ENCODE results near the gene MIDN.
"Not testable (repeated sequence)": the region's sequence is repeated elsewhere in the genome, so short reads cannot be mapped to it uniquely, and the experiment has no call there.

The MIDN gene

DNA sequence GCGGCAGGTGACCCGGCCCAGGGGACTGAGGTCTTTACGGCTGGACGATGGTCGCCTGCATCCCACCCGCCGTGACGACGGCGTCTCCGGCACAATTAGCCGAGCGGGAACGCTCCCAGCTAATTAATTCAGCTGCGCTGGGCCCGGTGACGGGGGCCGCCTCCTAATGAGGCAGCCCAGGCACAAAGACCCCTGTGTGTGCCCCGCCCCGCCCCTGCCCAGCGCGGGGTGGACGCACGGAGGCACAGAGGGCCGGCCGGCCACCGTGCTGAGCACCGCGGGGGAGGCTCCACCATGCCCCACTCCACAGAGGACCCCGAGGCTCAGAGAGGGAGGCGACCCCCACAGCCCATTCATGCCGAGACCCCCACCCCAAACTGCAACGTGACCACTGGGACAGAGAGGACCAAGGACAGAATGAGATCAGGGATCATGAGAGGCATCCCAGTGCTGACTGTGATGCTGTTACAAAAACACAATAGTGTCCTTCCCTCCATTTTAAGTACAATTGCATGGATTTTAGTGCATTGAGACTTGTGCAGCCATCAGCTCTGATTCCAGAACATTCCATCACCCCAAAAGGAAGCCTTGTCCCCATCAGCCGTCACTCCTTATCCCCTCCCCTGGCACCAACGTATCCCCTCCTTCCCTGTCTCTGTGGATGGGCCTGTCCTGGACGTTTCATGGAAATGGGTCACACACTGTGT, 54.3 kb downstream of the MIDN start:
- no CpG with 5 or more reads among the region's 36 CpGs for WGBS (ENCODE audit: extremely low coverage, insufficient coverage, insufficient read length)
- Histone ChIP-seq H3K36me3 (ENCODE audit: control insufficient read depth in 1 of 2, insufficient read depth in 2 of 2, low read length in 2 of 2) (peaks cover 0 to 2% of the 10 kb centered on the region in 2 experiments), H4K8ac (ENCODE audit: low read depth, low read length) (no peak overlapping the region), H2BK5ac (ENCODE audit: low read depth, low read length, poor library complexity) (no peak overlapping the region), H3K9ac (ENCODE audit: low read length) (no peak overlapping the region), H2BK120ac (ENCODE audit: insufficient read depth, low read length, poor library complexity) (no peak overlapping the region), H3K79me1 (ENCODE audit: low read length) (no peaks in the 10 kb centered on the region), H3K4me2 (ENCODE audit: low read length) (no peak overlapping the region), H4K12ac (ENCODE audit: low read depth, low read length) (no peak overlapping the region), H3K27me3 (ENCODE audit: insufficient read depth, low read length) (no peaks in the 10 kb centered on the region), H3K4me1 (ENCODE audit: control insufficient read depth in 1 of 2, insufficient read depth in 2 of 2, low read length in 2 of 2) (no peaks in the 10 kb centered on the region), H3K9me3 (ENCODE audit: insufficient read depth, low read depth, low read length) (peaks cover 3% of the 10 kb centered on the region), H3K18ac (ENCODE audit: low read length) (no peak overlapping the region), H2AK5ac (ENCODE audit: low read length) (no peak overlapping the region), H4K91ac (ENCODE audit: low read depth, low read length) (no peak overlapping the region), H3K4me3 (ENCODE audit: low read depth, low read length) (no peak overlapping the region), H2AFZ (ENCODE audit: insufficient read depth, low read length, poor library complexity) (no peak overlapping the region), H3K27ac (ENCODE audit: low read depth, low read length) (no peak overlapping the region), H3K4ac (ENCODE audit: low read depth, low read length) (no peak overlapping the region), H3K23ac (ENCODE audit: low read length) (no peak overlapping the region), H2BK12ac (ENCODE audit: low read length) (no peak overlapping the region), H3K79me2 (ENCODE audit: control insufficient read depth, insufficient read depth, low read length, poor library complexity) (no peaks in the 10 kb centered on the region), H3K14ac (ENCODE audit: low read length) (no peak overlapping the region)
- DNase-seq = no peak

DNA sequence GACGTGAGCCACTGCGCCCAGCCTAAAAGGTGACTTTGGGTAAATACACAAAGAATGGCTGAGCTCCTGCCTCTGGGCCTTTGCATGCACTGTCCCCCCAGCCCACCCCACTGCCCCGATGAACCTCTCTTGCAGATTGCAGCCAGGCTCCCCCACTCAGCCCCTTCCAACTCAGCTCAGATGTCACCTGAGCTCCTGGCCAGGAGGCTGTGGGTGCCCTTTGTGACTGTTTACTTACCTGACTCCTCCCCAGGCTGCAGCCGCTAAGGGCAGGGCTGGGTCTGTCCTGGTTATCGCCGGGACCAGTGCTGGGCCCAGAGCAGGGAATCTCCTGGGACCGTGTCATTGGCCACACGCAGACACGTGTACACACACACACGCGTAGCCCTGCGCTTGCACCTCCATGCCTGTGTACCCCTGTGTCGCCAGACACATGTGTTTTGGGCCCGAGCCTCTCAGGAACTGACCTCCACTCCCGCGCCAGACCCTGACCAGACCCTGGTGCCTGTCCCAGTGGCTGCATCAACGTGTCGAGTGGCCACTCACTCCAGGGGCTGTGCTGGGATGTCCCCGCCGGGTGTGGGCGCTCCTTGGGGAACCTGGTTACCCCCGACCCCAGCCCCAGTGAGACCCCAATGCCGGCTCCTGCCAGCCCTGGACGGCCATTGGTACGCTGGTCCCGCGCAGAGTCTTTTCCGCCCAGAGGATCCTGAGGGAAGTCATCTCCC, 56.0 kb downstream of the MIDN start:
- Histone ChIP-seq H2BK120ac (ENCODE audit: insufficient read depth, low read length, poor library complexity) (no peak overlapping the region), H3K4ac (ENCODE audit: low read depth, low read length) (no peak overlapping the region), H2AFZ (ENCODE audit: insufficient read depth, low read length, poor library complexity) (no peak overlapping the region), H3K27me3 (ENCODE audit: insufficient read depth, low read length) (no peaks in the 10 kb centered on the region), H3K9ac (ENCODE audit: low read length) (no peak overlapping the region), H2BK12ac (ENCODE audit: low read length) (no peak overlapping the region), H3K4me2 (ENCODE audit: low read length) (no peak overlapping the region), H3K18ac (ENCODE audit: low read length) (no peak overlapping the region), H2AK5ac (ENCODE audit: low read length) (no peak overlapping the region), H4K12ac (ENCODE audit: low read depth, low read length) (no peak overlapping the region), H3K14ac (ENCODE audit: low read length) (no peak overlapping the region), H3K9me3 (ENCODE audit: insufficient read depth, low read depth, low read length) (peaks cover 3% of the 10 kb centered on the region), H2BK5ac (ENCODE audit: low read depth, low read length, poor library complexity) (no peak overlapping the region), H3K79me1 (ENCODE audit: low read length) (no peaks in the 10 kb centered on the region), H3K27ac (ENCODE audit: low read depth, low read length) (no peak overlapping the region), H3K4me3 (ENCODE audit: low read depth, low read length) (no peak overlapping the region), H3K79me2 (ENCODE audit: control insufficient read depth, insufficient read depth, low read length, poor library complexity) (no peaks in the 10 kb centered on the region), H4K8ac (ENCODE audit: low read depth, low read length) (no peak overlapping the region), H3K4me1 (ENCODE audit: control insufficient read depth in 1 of 2, insufficient read depth in 2 of 2, low read length in 2 of 2) (no peaks in the 10 kb centered on the region), H3K36me3 (ENCODE audit: control insufficient read depth in 1 of 2, insufficient read depth in 2 of 2, low read length in 2 of 2) (peaks cover 0 to 2% of the 10 kb centered on the region in 2 experiments), H3K23ac (ENCODE audit: low read length) (no peak overlapping the region), H4K91ac (ENCODE audit: low read depth, low read length) (no peak overlapping the region)
- whole genome bisulfite sequencing (ENCODE audit: extremely low coverage, insufficient coverage, insufficient read length) = no CpG with 5 or more reads among the region's 28 CpGs
- DNase-seq = no peak

DNA sequence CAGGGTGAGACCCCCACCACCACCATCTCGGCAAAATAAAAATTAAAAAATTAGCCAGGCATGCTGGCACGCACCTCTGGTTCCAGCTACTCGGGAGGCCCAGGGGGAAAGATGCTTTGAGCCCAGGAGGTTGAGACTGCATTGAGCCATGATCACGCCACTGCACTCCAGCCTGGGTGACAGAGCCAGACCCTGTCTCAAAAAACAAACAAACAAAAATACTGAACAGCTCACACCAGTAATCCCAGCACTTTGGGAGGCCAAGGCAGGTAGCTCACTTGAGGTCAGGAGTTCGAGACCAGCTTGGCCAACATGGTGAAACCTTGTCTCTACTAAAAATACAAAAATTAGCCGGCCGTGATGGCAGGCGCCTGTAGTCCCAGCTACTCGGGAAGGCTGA, 57.0 kb downstream of the MIDN start:
- not testable (repeated sequence) for H3K79me1 ChIP-seq (ENCODE audit: low read length); H4K8ac ChIP-seq (ENCODE audit: low read depth, low read length); H3K27me3 ChIP-seq (ENCODE audit: insufficient read depth, low read length); H2BK120ac ChIP-seq (ENCODE audit: insufficient read depth, low read length, poor library complexity); H3K4me3 ChIP-seq (ENCODE audit: low read depth, low read length); H3K23ac ChIP-seq (ENCODE audit: low read length); H3K4ac ChIP-seq (ENCODE audit: low read depth, low read length); DNase-seq; H2BK5ac ChIP-seq (ENCODE audit: low read depth, low read length, poor library complexity); H3K79me2 ChIP-seq (ENCODE audit: control insufficient read depth, insufficient read depth, low read length, poor library complexity); H3K27ac ChIP-seq (ENCODE audit: low read depth, low read length); H4K12ac ChIP-seq (ENCODE audit: low read depth, low read length); H3K18ac ChIP-seq (ENCODE audit: low read length); H2BK12ac ChIP-seq (ENCODE audit: low read length); H3K36me3 ChIP-seq (ENCODE audit: control insufficient read depth in 1 of 2, insufficient read depth in 2 of 2, low read length in 2 of 2); H2AFZ ChIP-seq (ENCODE audit: insufficient read depth, low read length, poor library complexity); H4K91ac ChIP-seq (ENCODE audit: low read depth, low read length); H3K9ac ChIP-seq (ENCODE audit: low read length); H2AK5ac ChIP-seq (ENCODE audit: low read length); H3K4me2 ChIP-seq (ENCODE audit: low read length); H3K9me3 ChIP-seq (ENCODE audit: insufficient read depth, low read depth, low read length); H3K14ac ChIP-seq (ENCODE audit: low read length); H3K4me1 ChIP-seq (ENCODE audit: control insufficient read depth in 1 of 2, insufficient read depth in 2 of 2, low read length in 2 of 2)
- WGBS (ENCODE audit: extremely low coverage, insufficient coverage, insufficient read length) = no CpG with 5 or more reads among the region's 9 CpGs

DNA sequence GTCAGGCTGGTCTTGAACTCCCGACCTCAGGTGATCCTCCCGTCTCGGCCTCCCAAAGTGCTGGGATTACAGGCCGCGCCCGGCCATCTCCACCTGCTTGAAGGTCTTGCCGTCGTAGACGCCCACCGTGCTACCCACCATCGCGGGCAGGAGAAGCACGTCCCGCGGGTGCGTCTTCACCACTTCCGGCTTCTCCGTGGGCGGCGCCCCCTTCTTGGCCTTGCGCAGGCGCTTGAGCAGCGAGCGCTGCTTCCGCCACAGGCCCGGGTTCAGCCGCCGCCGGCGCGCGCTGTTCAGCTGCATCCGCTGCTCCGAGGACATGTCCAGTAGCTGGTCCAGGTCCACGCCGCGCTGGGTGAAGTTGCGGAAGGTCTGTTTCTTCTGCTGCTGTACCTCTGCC, 58.9 kb downstream of the MIDN start:
- Histone ChIP-seq H4K12ac (ENCODE audit: low read depth, low read length) (no peak overlapping the region), H4K8ac (ENCODE audit: low read depth, low read length) (no peak overlapping the region), H2AK5ac (ENCODE audit: low read length) (no peak overlapping the region), H3K18ac (ENCODE audit: low read length) (no peak overlapping the region), H3K36me3 (ENCODE audit: control insufficient read depth in 1 of 2, insufficient read depth in 2 of 2, low read length in 2 of 2) (no peaks in the 10 kb centered on the region), H3K27me3 (ENCODE audit: insufficient read depth, low read length) (no peaks in the 10 kb centered on the region), H2BK5ac (ENCODE audit: low read depth, low read length, poor library complexity) (no peak overlapping the region), H3K14ac (ENCODE audit: low read length) (no peak overlapping the region), H3K23ac (ENCODE audit: low read length) (no peak overlapping the region), H2AFZ (ENCODE audit: insufficient read depth, low read length, poor library complexity) (no peak overlapping the region), H4K91ac (ENCODE audit: low read depth, low read length) (no peak overlapping the region), H2BK120ac (ENCODE audit: insufficient read depth, low read length, poor library complexity) (no peak overlapping the region), H3K4ac (ENCODE audit: low read depth, low read length) (no peak overlapping the region), H3K4me2 (ENCODE audit: low read length) (no peak overlapping the region), H2BK12ac (ENCODE audit: low read length) (no peak overlapping the region), H3K9ac (ENCODE audit: low read length) (no peak overlapping the region), H3K79me2 (ENCODE audit: control insufficient read depth, insufficient read depth, low read length, poor library complexity) (no peaks in the 10 kb centered on the region), H3K9me3 (ENCODE audit: insufficient read depth, low read depth, low read length) (peaks cover 3% of the 10 kb centered on the region), H3K4me3 (ENCODE audit: low read depth, low read length) (no peak overlapping the region), H3K27ac (ENCODE audit: low read depth, low read length) (no peak overlapping the region), H3K4me1 (ENCODE audit: control insufficient read depth in 1 of 2, insufficient read depth in 2 of 2, low read length in 2 of 2) (no peaks in the 10 kb centered on the region), H3K79me1 (ENCODE audit: low read length) (no peaks in the 10 kb centered on the region)
- DNase-seq = peak; percentile 71 to 86
- no CpG with 5 or more reads among the region's 38 CpGs for WGBS (ENCODE audit: extremely low coverage, insufficient coverage, insufficient read length)

Measured in trophoblast cell (in vitro differentiated cells and primary cell).